SU-DHL-6 (cell line): ENCODE results near the gene BBX.

ENCODE experiments used
- H2AFZ ChIP-seq: fragments of 200-600 bp; sonication (generic); 2 replicates; pipeline ENCODE4 v1.6.1; 2014; ENCODE audit warnings: low read depth, mild to moderate bottlenecking, moderate library complexity, mixed read lengths, antibody characterized with exemption, low read length; ENCODE audit not compliant: severe bottlenecking
- H3F3A ChIP-seq: fragments of 200-600 bp; shearing (Covaris generic); 2 replicates; pipeline ENCODE4 v1.6.0; 2016; ENCODE audit warnings: antibody characterized with exemption, mild to moderate bottlenecking; ENCODE audit not compliant: insufficient read depth
- H3K27ac ChIP-seq: fragments of 200-600 bp; sonication (generic); 2 replicates; pipeline ENCODE4 v1.5.1; 2016; ENCODE audit warnings: low read depth, mild to moderate bottlenecking, low read length, moderate library complexity, mixed read lengths
- H3K27me3 ChIP-seq: fragments of 200-600 bp; sonication (generic), shearing (Covaris generic); 2 replicates; pipeline ENCODE4 v1.6.0; 2014; ENCODE audit warnings: mild to moderate bottlenecking, low read length
- H3K36me3 ChIP-seq: fragments of 200-600 bp; sonication (generic); 2 replicates; pipeline ENCODE4 v1.6.1; 2014; ENCODE audit warnings: mild to moderate bottlenecking, low read length, mixed read lengths
- H3K4me2 ChIP-seq: fragments of 300-600, 200-600 bp; shearing (Covaris generic), sonication (generic); 2 replicates; pipeline ENCODE4 v1.6.0; 2014; ENCODE audit warnings: low read length, low read depth, mild to moderate bottlenecking; ENCODE audit not compliant: poor library complexity, severe bottlenecking
- H3K4me3 ChIP-seq: fragments of 200-600 bp; sonication (generic); 2 replicates; pipeline ENCODE4 v1.5.1; 2014; ENCODE audit warnings: antibody characterized with exemption, low read length, mild to moderate bottlenecking, mixed read lengths; ENCODE audit not compliant: insufficient read depth, poor library complexity, severe bottlenecking
- H3K79me2 ChIP-seq: fragments of 200-600 bp; sonication (generic); 2 replicates; pipeline ENCODE4 v1.6.1; 2014; ENCODE audit warnings: mild to moderate bottlenecking, low read length, moderate library complexity; ENCODE audit not compliant: insufficient read depth
- H3K9ac ChIP-seq: fragments of 200-600 bp; sonication (generic); 2 replicates; pipeline ENCODE4 v1.7.0; 2014; ENCODE audit warnings: mild to moderate bottlenecking, low read length
- H3K9me2 ChIP-seq: fragments of 200-600 bp; sonication (generic); replicated peaks from 2 replicates; pipeline ENCODE4 v1.6.1; 2014; ENCODE audit warnings: low read length; ENCODE audit not compliant: insufficient read depth
- H3K9me3 ChIP-seq: fragments of 200-600 bp; sonication (generic); 2 replicates; pipeline ENCODE4 v1.6.1; 2014; ENCODE audit warnings: low read length, mixed read lengths; ENCODE audit not compliant: insufficient read depth
- H4K20me1 ChIP-seq: fragments of 200-600 bp; sonication (generic); 2 replicates; pipeline ENCODE4 v1.6.1; 2014; ENCODE audit warnings: low read depth, mild to moderate bottlenecking, antibody characterized with exemption, low read length, moderate library complexity, mixed read lengths
- EZH2phosphoT487 ChIP-seq: fragments of 200-600 bp; sonication (generic), shearing (Covaris generic); conservative IDR thresholded peaks from 2 replicates; pipeline ENCODE4 v1.6.1; 2018; ENCODE audit warnings: mild to moderate bottlenecking, antibody characterized with exemption, low read length, moderate library complexity, mixed read lengths
- TF ChIP-seq, protein P1 (sequence below): fragments of 200-600 bp; sonication (generic); IDR thresholded peaks from one replicate; pipeline ENCODE4 v1.5.1; 2017; ENCODE audit warnings: antibody characterized with exemption, mild to moderate bottlenecking, low read length, moderate library complexity; ENCODE audit not compliant: insufficient read depth, poor library complexity, severe bottlenecking

Gene BBX

DNA sequence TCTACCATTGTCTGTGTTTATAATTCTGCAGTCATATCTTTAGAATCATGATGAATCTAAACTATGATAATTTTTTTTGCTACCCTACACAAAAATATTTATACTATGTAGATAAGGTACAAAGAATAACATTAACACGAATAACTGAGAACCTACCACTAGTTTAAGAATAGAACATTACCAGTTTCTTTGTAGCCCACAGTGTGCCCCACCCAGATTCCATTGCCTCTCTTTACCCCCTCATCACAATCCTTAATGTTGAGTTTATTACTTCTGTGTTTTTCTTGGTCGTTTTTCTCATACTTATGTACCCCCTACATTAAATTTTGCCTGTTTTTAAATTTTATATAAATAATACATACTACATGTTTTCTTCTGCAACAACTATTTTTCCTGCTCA, 140.5 kb downstream of the BBX start:
- H3K27me3 ChIP-seq, result no peaks in the 10 kb centered on the region
- H4K20me1 ChIP-seq, result no peaks in the 10 kb centered on the region
- TF ChIP-seq, protein P1, sequence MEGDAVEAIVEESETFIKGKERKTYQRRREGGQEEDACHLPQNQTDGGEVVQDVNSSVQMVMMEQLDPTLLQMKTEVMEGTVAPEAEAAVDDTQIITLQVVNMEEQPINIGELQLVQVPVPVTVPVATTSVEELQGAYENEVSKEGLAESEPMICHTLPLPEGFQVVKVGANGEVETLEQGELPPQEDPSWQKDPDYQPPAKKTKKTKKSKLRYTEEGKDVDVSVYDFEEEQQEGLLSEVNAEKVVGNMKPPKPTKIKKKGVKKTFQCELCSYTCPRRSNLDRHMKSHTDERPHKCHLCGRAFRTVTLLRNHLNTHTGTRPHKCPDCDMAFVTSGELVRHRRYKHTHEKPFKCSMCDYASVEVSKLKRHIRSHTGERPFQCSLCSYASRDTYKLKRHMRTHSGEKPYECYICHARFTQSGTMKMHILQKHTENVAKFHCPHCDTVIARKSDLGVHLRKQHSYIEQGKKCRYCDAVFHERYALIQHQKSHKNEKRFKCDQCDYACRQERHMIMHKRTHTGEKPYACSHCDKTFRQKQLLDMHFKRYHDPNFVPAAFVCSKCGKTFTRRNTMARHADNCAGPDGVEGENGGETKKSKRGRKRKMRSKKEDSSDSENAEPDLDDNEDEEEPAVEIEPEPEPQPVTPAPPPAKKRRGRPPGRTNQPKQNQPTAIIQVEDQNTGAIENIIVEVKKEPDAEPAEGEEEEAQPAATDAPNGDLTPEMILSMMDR, result no peak
- no peak for TF ChIP-seq EZH2phosphoT487
- H3K4me3 ChIP-seq, result no peak overlapping the region
- no peaks in the 10 kb centered on the region for H3K9me2 ChIP-seq
- H3K79me2 ChIP-seq, result no peaks in the 10 kb centered on the region
- H2AFZ ChIP-seq, result no peak overlapping the region
- H3K36me3 ChIP-seq, result no peaks in the 10 kb centered on the region
- H3K4me2 ChIP-seq, result no peak overlapping the region
- no peak overlapping the region for H3K9ac ChIP-seq
- no peak overlapping the region for H3K27ac ChIP-seq
- H3F3A ChIP-seq, result peaks cover 9% of the 10 kb centered on the region; the same call in 1 of the 2 replicates
- no peaks in the 10 kb centered on the region for H3K9me3 ChIP-seq

DNA sequence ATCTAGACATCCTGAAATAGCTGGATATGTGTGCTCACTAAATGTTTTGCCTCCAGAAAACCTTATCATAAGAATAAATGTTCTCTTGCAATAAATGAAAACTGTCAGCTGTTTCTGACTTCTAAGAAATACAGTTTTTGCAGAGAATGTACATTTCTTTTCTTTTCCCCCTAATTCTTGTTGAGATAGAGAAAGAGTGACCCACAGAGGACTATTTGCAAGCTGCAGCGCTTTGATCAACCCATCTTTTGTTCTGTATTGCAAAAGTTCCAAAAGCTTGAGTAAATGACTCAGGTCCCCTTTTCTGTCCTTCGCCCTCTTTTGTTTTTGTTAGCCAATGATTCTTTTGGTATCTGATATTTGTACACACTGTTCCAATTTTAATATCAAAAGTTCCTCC, 141.9 kb downstream of the BBX start:
- Histone ChIP-seq H3F3A (peaks cover 9% of the 10 kb centered on the region; the same call in 1 of the 2 replicates), H4K20me1 (no peaks in the 10 kb centered on the region), H3K4me2 (no peak overlapping the region), H3K9ac (no peak overlapping the region), H3K9me3 (no peaks in the 10 kb centered on the region), H3K4me3 (no peak overlapping the region), H3K27me3 (no peaks in the 10 kb centered on the region), H3K27ac (no peak overlapping the region), H3K79me2 (no peaks in the 10 kb centered on the region), H3K36me3 (no peaks in the 10 kb centered on the region), H2AFZ (no peak overlapping the region), H3K9me2 (no peaks in the 10 kb centered on the region)
- TF ChIP-seq, protein P1, result no peak
- no peak for TF ChIP-seq EZH2phosphoT487

- Histone ChIP-seq H3K27me3 (no peaks in the 10 kb centered on the region), H2AFZ (no peak overlapping the region), H3K4me2 (no peak overlapping the region), H3F3A (peaks cover 3% of the 10 kb centered on the region; the same call in 1 of the 2 replicates), H3K9ac (no peak overlapping the region), H3K36me3 (no peaks in the 10 kb centered on the region), H4K20me1 (no peaks in the 10 kb centered on the region), H3K79me2 (no peaks in the 10 kb centered on the region), H3K9me3 (no peaks in the 10 kb centered on the region), H3K27ac (no peak overlapping the region), H3K9me2 (no peaks in the 10 kb centered on the region), H3K4me3 (no peak overlapping the region)
- TF ChIP-seq, protein P1, result no peak
- no peak for TF ChIP-seq EZH2phosphoT487
These were observed 142.6 kb downstream of the BBX start for GRCh38 chr3:107665351-107665750.

GRCh38 chr3:107666853-107667252, 144.1 kb downstream of the BBX start:
- no peaks in the 10 kb centered on the region for H3K27me3 ChIP-seq
- no peak overlapping the region for H3K4me2 ChIP-seq
- H4K20me1 ChIP-seq, result no peaks in the 10 kb centered on the region
- no peaks in the 10 kb centered on the region for H3K79me2 ChIP-seq
- H3K9me3 ChIP-seq, result no peaks in the 10 kb centered on the region
- no peak overlapping the region for H3K4me3 ChIP-seq
- no peak for TF ChIP-seq EZH2phosphoT487
- TF ChIP-seq, protein P1, result no peak
- no peak overlapping the region for H3K9ac ChIP-seq
- H3K36me3 ChIP-seq, result no peaks in the 10 kb centered on the region
- no peak overlapping the region for H2AFZ ChIP-seq
- no peaks in the 10 kb centered on the region for H3K9me2 ChIP-seq
- H3K27ac ChIP-seq, result no peak overlapping the region
- no peaks in the 10 kb centered on the region for H3F3A ChIP-seq
